ENCODE measurements around the gene LYPD1. TPM values are rescaled to one million over a fixed set of nuclear protein-coding genes. Genes with fewer than 3 reads are reported as not detected.

Gene LYPD1
- total RNA-seq, 1 experiment from 2014 or later = 13.8 TPM

DNA sequence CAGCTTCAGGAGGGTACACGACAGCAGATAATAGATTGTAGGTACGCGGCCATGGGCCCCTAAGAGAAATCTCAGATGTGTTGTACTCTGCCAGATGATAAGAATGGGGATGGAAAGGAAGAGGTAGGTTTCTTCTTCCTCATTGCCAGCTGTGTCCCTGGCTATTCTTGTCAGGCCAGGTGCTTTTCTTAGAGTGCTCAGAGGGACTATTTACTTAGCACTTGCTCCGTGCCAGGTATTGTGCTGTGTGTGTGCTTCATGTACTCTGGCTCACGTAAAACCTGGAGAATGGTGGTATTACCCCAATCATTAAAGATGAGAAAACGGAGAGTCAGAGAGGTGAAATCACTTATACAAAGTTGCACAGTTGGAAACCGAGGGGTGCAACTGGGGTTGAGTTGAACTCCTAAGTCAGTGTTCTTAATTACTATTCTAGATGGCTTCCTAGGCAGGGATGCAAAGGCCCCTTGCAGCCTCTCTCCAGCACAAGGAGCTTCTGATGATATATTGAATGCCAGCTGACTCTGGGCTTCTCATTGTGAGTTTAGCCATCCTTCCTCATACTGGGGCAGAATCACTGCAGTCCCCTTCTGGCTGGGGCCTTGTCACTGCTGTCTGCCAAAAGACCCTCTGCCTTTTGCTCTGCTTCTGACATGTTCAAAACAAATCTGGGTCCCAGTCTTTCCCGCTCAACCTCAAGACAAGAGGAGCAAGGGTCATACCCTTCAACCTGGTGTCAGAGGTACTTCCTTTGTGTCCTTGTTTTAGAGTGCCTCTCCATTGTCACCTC, 60.7 kb downstream of the LYPD1 start:
- ChIA-PET POLR2A (ENCODE audit: low non-redundant PET) (no interaction called here), CTCF (no interaction called here)
- intact Hi-C loops (cut with micrococcal nuclease; ENCODE audit: unreplicated experiment) = no loop called here
- Histone ChIP-seq H3K27me3 (replicated peaks; ENCODE audit: insufficient read depth, low read depth, low read length, poor library complexity) (peaks cover 4% of the 10 kb centered on the region), H3K36me3 (ENCODE audit: insufficient read depth, low read length, poor library complexity, severe bottlenecking) (no peaks in the 10 kb centered on the region), H3K27ac (ENCODE audit: low read depth, low read length, poor library complexity, severe bottlenecking) (no peak overlapping the region), H3K4me1 (ENCODE audit: insufficient read depth, low read length, poor library complexity, severe bottlenecking) (no peaks in the 10 kb centered on the region), H3K9me3 (ENCODE audit: low read depth, low read length, poor library complexity, severe bottlenecking) (no peaks in the 10 kb centered on the region), H3K4me3 (ENCODE audit: low read depth, low read length, poor library complexity, severe bottlenecking) (no peak overlapping the region)
- no TSS peak for BruUV-seq (replicated peaks)
- TF ChIP-seq EZH2 (IDR thresholded peaks at IDR 0.05; ENCODE audit: borderline replicate concordance, low read depth, low read length, poor library complexity, severe bottlenecking) (no peak), CTCF (conservative IDR thresholded peaks at IDR 0.05; ENCODE audit: low read depth, low read length) (no peak)
- DNase-seq (ENCODE audit: low spot score) = no peak

DNA sequence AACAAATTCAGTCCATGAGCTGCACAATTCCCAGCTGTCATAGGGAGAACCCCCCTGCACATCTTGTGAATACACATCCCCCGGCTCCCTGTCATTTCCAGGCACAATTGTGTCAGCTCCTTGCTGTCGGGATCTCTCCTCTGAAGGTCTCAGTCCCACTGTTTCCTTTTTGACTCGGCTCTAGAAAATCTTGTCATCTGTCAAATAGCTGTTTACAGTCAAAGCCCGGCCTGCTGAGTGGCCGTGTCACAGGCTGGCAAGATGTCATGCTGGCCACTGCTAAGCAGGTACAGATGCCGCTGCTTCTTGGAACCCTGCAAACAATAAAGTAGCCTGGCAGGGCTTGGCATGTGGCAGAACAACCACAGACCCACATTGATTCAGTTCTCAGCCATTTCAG, 61.7 kb downstream of the LYPD1 start:
- CTCF ChIA-PET = no interaction called here

GRCh38 chr2:132607426-132608090, 62.4 kb downstream of the LYPD1 start:
- CTCF ChIA-PET = no interaction called here
- BruUV-seq (replicated peaks) = no TSS peak
- H3K4me3 ChIP-seq (ENCODE audit: low read depth, low read length, poor library complexity, severe bottlenecking) = no peak overlapping the region
- H3K27me3 ChIP-seq (replicated peaks; ENCODE audit: insufficient read depth, low read depth, low read length, poor library complexity) = peaks cover 4% of the 10 kb centered on the region
- H3K36me3 ChIP-seq (ENCODE audit: insufficient read depth, low read length, poor library complexity, severe bottlenecking) = no peaks in the 10 kb centered on the region
- H3K27ac ChIP-seq (ENCODE audit: low read depth, low read length, poor library complexity, severe bottlenecking) = no peak overlapping the region
- TF ChIP-seq EZH2 (IDR thresholded peaks at IDR 0.05; ENCODE audit: borderline replicate concordance, low read depth, low read length, poor library complexity, severe bottlenecking) = no peak
- no peak for TF ChIP-seq CTCF (conservative IDR thresholded peaks at IDR 0.05; ENCODE audit: low read depth, low read length)
- no peaks in the 10 kb centered on the region for H3K4me1 ChIP-seq (ENCODE audit: insufficient read depth, low read length, poor library complexity, severe bottlenecking)
- no peaks in the 10 kb centered on the region for H3K9me3 ChIP-seq (ENCODE audit: low read depth, low read length, poor library complexity, severe bottlenecking)
- no peak for DNase-seq (ENCODE audit: low spot score)
- POLR2A ChIA-PET (ENCODE audit: low non-redundant PET) = no interaction called here
- intact Hi-C loops (cut with micrococcal nuclease; ENCODE audit: unreplicated experiment) = no loop called here

More for the DNA sequence above, 61.7 kb downstream of the LYPD1 start:
- Histone ChIP-seq H3K4me1 (ENCODE audit: insufficient read depth, low read length, poor library complexity, severe bottlenecking) (no peaks in the 10 kb centered on the region), H3K9me3 (ENCODE audit: low read depth, low read length, poor library complexity, severe bottlenecking) (no peaks in the 10 kb centered on the region), H3K27me3 (replicated peaks; ENCODE audit: insufficient read depth, low read depth, low read length, poor library complexity) (peaks cover 4% of the 10 kb centered on the region), H3K27ac (ENCODE audit: low read depth, low read length, poor library complexity, severe bottlenecking) (no peak overlapping the region), H3K4me3 (ENCODE audit: low read depth, low read length, poor library complexity, severe bottlenecking) (no peak overlapping the region), H3K36me3 (ENCODE audit: insufficient read depth, low read length, poor library complexity, severe bottlenecking) (no peaks in the 10 kb centered on the region)
- intact Hi-C loops (cut with micrococcal nuclease; ENCODE audit: unreplicated experiment) = no loop called here
- TF ChIP-seq EZH2 (IDR thresholded peaks at IDR 0.05; ENCODE audit: borderline replicate concordance, low read depth, low read length, poor library complexity, severe bottlenecking) (no peak), CTCF (conservative IDR thresholded peaks at IDR 0.05; ENCODE audit: low read depth, low read length) (no peak)
- POLR2A ChIA-PET (ENCODE audit: low non-redundant PET) = no interaction called here
- no peak for DNase-seq (ENCODE audit: low spot score)
- BruUV-seq (replicated peaks) = no TSS peak

Measured in A673 (cell line).